Esophagus squamous epithelium (tissue), 4 donors: Measurements from ENCODE around the gene MYT1.

Source experiments
- POLR2A ChIP-seq, 4 donors: fragments of 450-650 bp; IDR thresholded peaks; one replicate each; pipeline ENCODE4 v1.6.1; 2017; ENCODE audit warnings: antibody characterized with exemption in 4 of 4, mild to moderate bottlenecking in 4 of 4, moderate library complexity in 3 of 4
- TF ChIP-seq, protein P1 (sequence below), 6 experiments: fragments of 450-650 bp in 4 of 6; fragments of 200-600 bp in 2 of 6; sonication (generic) in 2 of 6; IDR thresholded peaks; one replicate each; pipeline ENCODE4 v1.5.1; 2016 to 2019; ENCODE audit warnings: antibody characterized with exemption in 6 of 6, mild to moderate bottlenecking in 4 of 6, moderate library complexity in 4 of 6

DNA sequence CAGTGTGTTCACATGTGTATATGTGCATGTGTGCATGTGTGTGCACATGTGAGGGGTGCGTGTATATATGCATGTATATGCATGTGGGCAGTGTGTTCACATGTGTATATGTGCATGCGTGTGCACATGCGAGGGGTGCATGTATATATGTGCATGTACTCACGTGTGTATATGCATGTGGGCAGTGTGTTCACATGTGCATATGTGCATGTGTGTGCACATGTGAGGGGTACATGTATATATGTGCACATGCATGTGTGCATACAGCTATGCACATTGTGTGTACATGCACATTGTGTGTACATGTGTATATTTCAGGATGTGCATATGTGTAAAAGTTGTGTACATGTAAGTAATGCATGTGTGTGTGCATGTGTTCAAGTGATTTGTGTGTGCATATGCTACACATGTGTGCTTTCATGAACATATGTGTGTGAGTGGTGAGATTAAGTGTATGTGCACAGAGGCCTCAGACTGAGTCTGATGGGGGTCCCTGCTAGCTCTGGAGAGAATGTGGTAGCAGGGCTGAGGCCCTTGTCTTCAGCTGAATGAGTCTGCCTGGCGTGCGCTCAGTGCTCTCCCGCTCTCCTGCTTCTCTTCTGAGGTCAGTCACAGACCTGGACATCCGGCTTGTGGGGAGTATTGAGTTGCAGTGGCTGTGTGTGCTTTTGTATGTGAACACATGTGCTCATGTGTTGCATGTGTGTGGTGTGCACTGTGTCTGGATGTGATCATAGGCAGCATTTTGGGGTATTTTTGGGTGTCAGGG lies 19.9 kb upstream of the MYT1 start:
- no peak for TF ChIP-seq POLR2A (IDR thresholded peaks at IDR 0.05)
- TF ChIP-seq, protein P1, sequence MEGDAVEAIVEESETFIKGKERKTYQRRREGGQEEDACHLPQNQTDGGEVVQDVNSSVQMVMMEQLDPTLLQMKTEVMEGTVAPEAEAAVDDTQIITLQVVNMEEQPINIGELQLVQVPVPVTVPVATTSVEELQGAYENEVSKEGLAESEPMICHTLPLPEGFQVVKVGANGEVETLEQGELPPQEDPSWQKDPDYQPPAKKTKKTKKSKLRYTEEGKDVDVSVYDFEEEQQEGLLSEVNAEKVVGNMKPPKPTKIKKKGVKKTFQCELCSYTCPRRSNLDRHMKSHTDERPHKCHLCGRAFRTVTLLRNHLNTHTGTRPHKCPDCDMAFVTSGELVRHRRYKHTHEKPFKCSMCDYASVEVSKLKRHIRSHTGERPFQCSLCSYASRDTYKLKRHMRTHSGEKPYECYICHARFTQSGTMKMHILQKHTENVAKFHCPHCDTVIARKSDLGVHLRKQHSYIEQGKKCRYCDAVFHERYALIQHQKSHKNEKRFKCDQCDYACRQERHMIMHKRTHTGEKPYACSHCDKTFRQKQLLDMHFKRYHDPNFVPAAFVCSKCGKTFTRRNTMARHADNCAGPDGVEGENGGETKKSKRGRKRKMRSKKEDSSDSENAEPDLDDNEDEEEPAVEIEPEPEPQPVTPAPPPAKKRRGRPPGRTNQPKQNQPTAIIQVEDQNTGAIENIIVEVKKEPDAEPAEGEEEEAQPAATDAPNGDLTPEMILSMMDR (IDR thresholded peaks at IDR 0.05) = no peak
